ENCODE data around the gene VCL.

GRCh38 chr10:74133923-74134820, 136.3 kb downstream of the VCL start:
- TF ChIP-seq EZH2 (IDR thresholded peaks at IDR 0.05) (no peak), POLR2AphosphoS5 (IDR thresholded peaks at IDR 0.05; ENCODE audit: borderline replicate concordance, low read depth, low read length) (no peak)

Measured in SK-N-MC (cell line).